Measurements from ENCODE around the gene LMNTD2.
A peak's percentile ranks its signal among the peaks of the same experiment; 100 is the strongest.

The LMNTD2 gene

DNA sequence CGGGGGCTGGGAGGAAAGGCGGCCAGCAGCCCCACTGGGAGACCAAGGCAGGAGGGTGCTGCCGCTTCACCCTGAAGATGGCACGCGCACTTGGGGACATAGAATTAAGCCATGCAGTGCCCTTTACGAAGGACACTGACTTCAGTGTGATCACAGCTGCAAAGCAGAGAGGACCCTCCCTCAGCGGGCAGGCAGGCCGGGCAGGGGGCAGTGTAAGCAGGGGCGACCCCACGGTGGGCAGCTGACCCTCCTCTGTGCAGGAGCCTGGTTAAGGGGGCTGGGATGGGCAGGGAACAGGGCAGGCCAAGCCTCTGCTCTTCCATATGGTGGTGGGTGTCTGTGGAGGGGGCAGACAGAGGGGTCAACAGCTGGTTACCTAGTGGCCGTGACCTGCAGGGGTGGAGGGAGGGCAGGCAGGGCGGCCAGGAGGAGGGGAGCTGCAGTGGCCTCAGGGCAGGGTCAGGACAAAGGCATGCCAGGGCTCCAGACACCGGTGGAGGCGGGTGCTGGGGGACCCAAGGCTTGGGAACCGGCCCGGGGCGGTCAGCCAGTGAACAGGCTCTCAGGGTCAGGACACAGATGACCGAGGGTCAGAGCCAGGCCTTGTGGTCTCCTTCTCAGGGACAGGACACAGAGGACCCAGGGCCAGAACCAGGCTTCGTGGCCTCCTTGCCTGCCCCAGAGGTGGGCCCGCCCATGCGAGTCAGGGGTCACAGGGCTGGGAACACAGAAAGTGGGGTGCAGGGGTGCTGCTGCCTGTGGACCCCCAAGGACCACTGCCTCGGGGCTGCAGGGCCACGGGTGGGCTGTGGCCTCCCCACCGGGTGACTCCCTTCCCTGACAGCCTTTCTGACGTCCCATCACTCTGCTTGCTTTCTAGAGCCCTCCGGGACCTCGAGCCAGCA lies 7.2 kb downstream of the LMNTD2 start:
- DNase-seq (ENCODE audit: low read depth), result no peak

DNA sequence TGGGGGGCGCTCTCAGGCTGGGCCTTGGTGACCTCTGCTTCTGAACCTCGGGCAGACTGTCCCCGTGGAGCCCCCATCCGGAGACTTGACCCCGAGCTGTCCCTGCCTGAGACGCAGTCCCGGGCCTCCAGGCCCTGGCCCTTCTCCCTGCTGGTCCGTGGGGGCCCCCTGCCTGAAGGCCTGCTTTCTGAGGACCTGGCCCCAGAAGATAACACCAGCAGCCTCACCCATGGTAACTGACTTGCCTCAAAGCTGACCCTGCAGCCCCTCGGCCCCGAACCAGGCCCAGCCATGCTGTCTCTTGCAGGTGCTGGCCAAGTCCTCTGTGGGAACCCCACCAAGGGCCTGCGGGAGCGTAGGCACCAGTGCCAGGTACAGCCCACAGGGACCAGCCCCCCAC lies 8.9 kb downstream of the LMNTD2 start:
- no peak for DNase-seq (ENCODE audit: low read depth)

DNA sequence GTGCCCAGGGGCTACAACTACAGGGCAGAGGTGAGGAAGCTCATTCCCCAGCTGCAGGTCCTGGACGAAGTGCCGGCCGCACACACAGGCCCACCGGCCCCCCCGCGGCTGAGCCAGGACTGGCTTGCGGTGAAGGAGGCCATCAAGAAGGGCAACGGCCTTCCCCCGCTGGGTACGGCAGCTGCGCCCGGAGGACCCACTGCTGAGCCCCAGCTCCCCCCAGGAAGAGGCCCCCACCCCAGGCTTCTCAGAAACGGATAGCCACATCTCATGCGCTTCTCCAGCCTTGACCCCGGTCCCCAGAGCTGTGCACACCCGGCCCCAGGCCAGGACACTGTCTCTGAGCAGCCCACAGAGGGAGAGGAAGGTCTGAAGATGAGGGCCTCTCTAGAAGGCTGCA lies 9.4 kb downstream of the LMNTD2 start:
- no peak for DNase-seq (ENCODE audit: low read depth)

- DNase-seq (ENCODE audit: low read depth), result no peak
These were observed 9.8 kb downstream of the LMNTD2 start for GRCh38 chr11:550746-551085.

- DNase-seq (ENCODE audit: low read depth), result no peak
These were observed 10.4 kb downstream of the LMNTD2 start for GRCh38 chr11:550021-550745.

- no peak for DNase-seq (ENCODE audit: low read depth)
These were observed 11.6 kb downstream of the LMNTD2 start for GRCh38 chr11:548700-549603.

GRCh38 chr11:545171-545570 lies 15.4 kb downstream of the LMNTD2 start:
- DNase-seq (ENCODE audit: low read depth), result no peak

DNA sequence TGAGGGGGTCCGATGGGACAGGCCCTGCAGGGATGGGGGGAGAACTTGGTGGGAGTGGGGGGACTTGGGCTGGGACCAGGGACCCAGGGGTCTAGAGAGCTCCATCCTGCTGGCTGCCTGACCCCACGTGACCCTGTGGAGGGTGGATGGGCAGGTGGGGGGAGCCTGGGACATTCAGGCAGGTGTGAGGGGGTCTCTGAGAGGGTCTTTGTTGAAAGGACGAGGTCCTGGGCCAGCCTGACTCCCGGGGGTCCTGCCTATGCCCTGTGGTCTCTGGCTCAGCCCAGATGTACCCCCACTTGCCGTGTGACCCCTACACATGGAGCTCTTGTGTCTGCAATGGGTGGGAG lies 15.7 kb downstream of the LMNTD2 start:
- no peak for DNase-seq (ENCODE audit: low read depth)

DNA sequence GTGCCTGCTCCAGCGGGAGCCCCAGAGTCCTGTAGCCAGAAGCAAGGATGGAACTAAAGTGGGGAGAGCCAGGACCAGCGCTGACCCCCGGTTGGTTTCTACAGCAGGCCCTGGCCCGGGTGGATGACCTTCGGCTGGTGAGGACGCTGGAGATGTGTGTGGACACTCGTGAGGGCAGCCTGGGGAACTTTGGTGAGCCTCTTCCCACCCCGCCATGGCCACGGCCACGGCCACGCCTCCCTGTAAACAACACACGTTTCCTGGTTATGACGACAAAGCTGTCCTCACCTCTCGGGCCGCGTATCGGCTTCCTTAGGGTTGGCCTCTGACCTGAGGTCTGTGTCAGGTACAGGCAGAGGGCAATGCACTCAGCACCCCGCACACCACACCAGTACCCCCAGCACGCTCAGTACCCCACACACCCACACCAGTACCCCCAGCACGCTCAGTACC lies 19.1 kb downstream of the LMNTD2 start:
- no peak for DNase-seq (ENCODE audit: low read depth)

- DNase-seq (ENCODE audit: low read depth), result no peak
These were observed 19.7 kb downstream of the LMNTD2 start for GRCh38 chr11:540583-541432.

- no peak for DNase-seq (ENCODE audit: low read depth)
These were observed 20.5 kb downstream of the LMNTD2 start for GRCh38 chr11:539971-540481.

DNA sequence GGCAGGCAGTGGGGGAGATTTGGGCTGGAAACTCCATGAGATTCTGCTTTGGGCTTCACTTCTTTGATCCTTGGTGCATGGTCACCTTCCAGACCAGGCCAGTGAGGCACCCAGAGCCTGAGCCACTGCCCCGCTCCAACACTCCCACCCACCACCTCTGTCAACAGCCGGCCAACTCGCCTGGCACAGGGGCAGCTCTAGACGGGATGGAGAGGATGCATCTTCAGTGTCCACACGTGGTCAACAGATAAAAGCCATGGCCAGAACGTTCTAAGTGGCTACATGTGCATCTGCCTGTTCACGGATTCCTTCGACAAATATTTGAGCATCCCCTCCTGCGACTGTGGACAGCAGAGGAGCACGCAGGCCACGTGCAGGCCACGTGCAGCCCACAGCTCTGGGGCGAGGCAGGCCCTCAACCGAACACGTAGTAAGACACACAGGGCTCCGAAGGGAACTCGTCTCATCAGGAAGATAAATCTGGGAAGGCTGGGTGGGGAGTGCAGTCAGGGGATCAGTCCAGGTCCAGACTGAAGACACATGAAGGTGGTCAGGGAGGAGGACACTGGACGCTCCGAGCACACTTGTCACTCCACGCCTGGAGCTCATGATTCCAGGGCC lies 22.0 kb downstream of the LMNTD2 start:
- DNase-seq (ENCODE audit: low read depth), result no peak

- DNase-seq (ENCODE audit: low read depth), result no peak
These were observed 22.7 kb downstream of the LMNTD2 start for GRCh38 chr11:537622-538430.

DNA sequence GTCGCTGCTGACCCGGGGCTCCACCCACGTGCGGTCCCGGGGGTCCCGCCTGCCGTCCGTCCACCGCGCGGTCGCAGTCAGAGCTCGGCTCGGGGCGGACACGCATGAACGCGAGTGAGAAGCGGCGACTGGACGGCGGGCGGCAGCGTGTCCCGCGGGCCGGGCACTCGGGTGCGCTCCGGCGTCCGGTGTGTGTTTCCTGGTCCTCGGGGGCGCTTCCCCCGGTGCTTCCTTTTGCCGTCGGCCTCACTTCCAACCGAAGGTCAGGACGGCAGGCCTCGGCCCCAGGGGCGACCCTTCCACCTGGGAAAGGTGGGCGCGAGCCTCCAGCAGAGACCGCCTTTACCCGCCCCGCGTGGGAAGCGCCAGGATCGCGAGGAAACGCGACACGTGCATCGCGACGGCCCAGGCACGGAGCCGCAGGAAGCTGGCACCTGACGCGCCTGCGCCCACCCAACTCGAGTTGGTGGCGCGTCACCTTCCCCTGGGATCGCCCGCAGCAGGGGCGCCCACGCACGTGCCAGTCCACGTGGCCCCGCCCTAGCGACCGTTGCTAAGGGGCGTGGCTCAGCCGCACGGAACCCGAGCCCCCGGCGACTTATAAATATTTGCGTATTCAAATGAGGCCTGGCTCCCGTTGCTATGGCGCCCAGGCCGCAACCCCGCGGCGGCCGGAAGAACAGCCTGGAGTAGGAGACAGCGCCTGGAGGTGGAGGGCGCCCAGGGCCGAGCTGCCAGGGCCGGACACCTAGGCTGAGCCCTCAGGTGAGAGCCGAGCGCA lies 23.5 kb downstream of the LMNTD2 start, which contains the start of gene LRRC56:
Gene LRRC56 (plus strand): TSS at position 687 of the 781 bp plus-strand sequence. CDS start 3,158 bp downstream, outside the sequence.
- peak; percentile 76 for DNase-seq (ENCODE audit: low read depth)

- peak; percentile 94 for DNase-seq (ENCODE audit: low read depth)
These were observed 24.8 kb downstream of the LMNTD2 start, which contains the start of gene HRAS for GRCh38 chr11:535519-536454. Gene HRAS, minus strand, starts transcription at chr11:535576.

- no peak for DNase-seq (ENCODE audit: low read depth)
These were observed 25.4 kb downstream of the LMNTD2 start for GRCh38 chr11:535210-535518.

DNA sequence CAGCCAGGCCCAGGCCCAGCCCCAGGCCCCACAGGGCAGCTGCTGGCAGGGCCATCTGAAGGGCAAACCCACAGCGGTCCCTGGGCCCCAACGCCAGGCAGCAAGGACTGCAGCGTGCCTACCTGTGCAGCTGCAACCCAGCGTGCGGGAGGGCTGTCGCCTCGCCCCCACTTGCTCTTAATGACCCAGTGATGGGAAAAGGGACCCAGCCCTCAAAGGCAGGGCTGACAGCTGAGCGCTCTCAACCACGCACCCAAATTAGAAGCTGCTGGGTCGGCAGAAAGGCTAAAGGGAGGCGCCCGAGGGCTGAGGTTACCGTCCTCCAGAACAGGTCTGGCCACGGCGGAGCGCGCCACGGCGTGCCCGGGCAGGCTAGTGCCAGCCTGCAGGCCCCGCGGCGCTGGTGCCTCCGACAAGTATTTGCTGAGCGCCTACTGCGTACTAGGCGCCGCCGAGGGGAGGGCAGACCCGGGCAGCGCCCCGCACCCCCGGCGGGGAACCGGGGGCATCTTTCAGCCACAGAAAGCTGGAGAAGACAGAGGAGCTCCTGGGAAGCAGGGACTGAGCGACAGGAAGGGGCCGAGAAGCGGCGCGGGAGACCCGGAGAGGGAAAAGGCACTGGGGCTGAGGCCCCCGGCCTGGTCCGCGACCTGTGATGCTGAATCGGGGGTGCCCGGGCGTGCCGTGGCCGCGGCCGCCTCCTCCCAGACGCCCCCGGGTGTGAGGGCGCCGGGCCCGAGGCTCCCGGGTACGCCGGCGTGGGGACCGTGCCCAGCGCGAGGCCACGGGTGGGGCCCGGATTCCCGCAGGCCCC lies 25.9 kb downstream of the LMNTD2 start:
- no peak for DNase-seq (ENCODE audit: low read depth)

All from fibroblast of gingiva (primary cell).